ENCODE measurements around the gene GAP43.
"Not testable (repeated sequence)": the region's sequence is repeated elsewhere in the genome, so short reads cannot be mapped to it uniquely, and the experiment has no call there.

GAP43 gene

GRCh38 chr3:115702598-115702997 lies 79.3 kb downstream of the GAP43 start:
- FAIRE-seq = no peak

GRCh38 chr3:115704661-115705338 lies 81.5 kb downstream of the GAP43 start:
- FAIRE-seq = no peak

GRCh38 chr3:115706311-115706829 lies 83.1 kb downstream of the GAP43 start:
- no peak for FAIRE-seq

- no peak for FAIRE-seq
Measured at GRCh38 chr3:115708540-115708939, 85.2 kb downstream of the GAP43 start.

GRCh38 chr3:115709093-115709492 lies 85.8 kb downstream of the GAP43 start:
- FAIRE-seq = no peak

GRCh38 chr3:115709931-115710330 lies 86.6 kb downstream of the GAP43 start:
- no peak for FAIRE-seq

- FAIRE-seq = no peak
Measured at GRCh38 chr3:115710799-115711198, 87.5 kb downstream of the GAP43 start.

GRCh38 chr3:115712871-115713270 lies 89.6 kb downstream of the GAP43 start:
- FAIRE-seq = no peak

- FAIRE-seq = no peak
Measured at GRCh38 chr3:115713284-115713683, 90.0 kb downstream of the GAP43 start.

- no peak for FAIRE-seq
Measured at GRCh38 chr3:115715241-115715745, 92.0 kb downstream of the GAP43 start.

GRCh38 chr3:115720983-115721382 lies 97.7 kb downstream of the GAP43 start:
- no peak for FAIRE-seq

GRCh38 chr3:115725800-115726199 lies 102.5 kb downstream of the GAP43 start:
- no peak for FAIRE-seq

GRCh38 chr3:115727135-115727534 lies 103.8 kb downstream of the GAP43 start:
- FAIRE-seq = no peak

- no peak for FAIRE-seq
Measured at GRCh38 chr3:115728013-115728412, 104.7 kb downstream of the GAP43 start.

GRCh38 chr3:115736341-115736740 lies 113.0 kb downstream of the GAP43 start:
- FAIRE-seq = not testable (repeated sequence)

GRCh38 chr3:115741650-115742049 lies 118.3 kb downstream of the GAP43 start:
- FAIRE-seq = no peak

- FAIRE-seq = not testable (repeated sequence)
Measured at GRCh38 chr3:115744516-115744915, 121.2 kb downstream of the GAP43 start.

- not testable (repeated sequence) for FAIRE-seq
Measured at GRCh38 chr3:115752978-115753377, 129.7 kb downstream of the GAP43 start.

GRCh38 chr3:115758076-115758763 lies 134.9 kb downstream of the GAP43 start:
- no peak for FAIRE-seq

GRCh38 chr3:115760716-115761115 lies 137.4 kb downstream of the GAP43 start:
- no peak for FAIRE-seq

GRCh38 chr3:115761927-115762305 lies 138.6 kb downstream of the GAP43 start:
- FAIRE-seq = no peak

- FAIRE-seq = no peak
Measured at GRCh38 chr3:115766587-115767482, 143.5 kb downstream of the GAP43 start.

- no peak for FAIRE-seq
Measured at GRCh38 chr3:115768661-115769060, 145.4 kb downstream of the GAP43 start.
